GM12892 (cell line): ENCODE data around the gene MEIOSIN.

Experiments used
- POLR2A ChIP-seq: IDR thresholded peaks from 2 replicates; pipeline ENCODE4 v1.6.1; 2011; ENCODE audit warnings: low read depth, low read length, control low read depth
- POLR2AphosphoS5 ChIP-seq: IDR thresholded peaks from 2 replicates; pipeline ENCODE4 v1.6.1; 2011; ENCODE audit warnings: low read depth, low read length, control low read depth

- TF ChIP-seq POLR2AphosphoS5 (no peak), POLR2A (no peak)
Observed at GRCh38 chr19:45753548-45753947, 20.3 kb downstream of the MEIOSIN start.
